ENCODE results near the gene CMTM1.

CMTM1 gene

GRCh38 chr16:66544016-66544757, 22.1 kb upstream of the CMTM1 start:
- Mint-ChIP-seq H3K9me3 (no peaks in the 10 kb centered on the region), H3K36me3 (peaks cover 8% of the 10 kb centered on the region), H3K27me3 (no peaks in the 10 kb centered on the region), H3K4me1 (peaks cover 29% of the 10 kb centered on the region), H3K4me3 (no peak overlapping the region), H3K27ac (no peak overlapping the region)
- CTCF ChIA-PET: interaction anchor here (0.6 to 1.2 kb wide), 3 partner anchors 22 to 67 kb away, joined by 3 read pairs; no protein-coding TSS in a partner anchor
- DNase-seq: no peak

- no peak for DNase-seq
- Mint-ChIP-seq H3K9me3 (no peaks in the 10 kb centered on the region), H3K36me3 (peaks cover 9% of the 10 kb centered on the region), H3K27me3 (peaks cover 2% of the 10 kb centered on the region), H3K27ac (no peak overlapping the region), H3K4me3 (no peak overlapping the region), H3K4me1 (peaks cover 42% of the 10 kb centered on the region)
- CTCF ChIA-PET: interaction anchor here (0.8 to 1.6 kb wide), 7 partner anchors 14 to 70 kb away, joined by 3 to 4 read pairs (median 3); no protein-coding TSS in a partner anchor
These were observed 18.9 kb upstream of the CMTM1 start for GRCh38 chr16:66547101-66547989.

GRCh38 chr16:66548068-66548467, 18.2 kb upstream of the CMTM1 start:
- H3K36me3 Mint-ChIP-seq: peaks cover 12% of the 10 kb centered on the region
- H3K4me1 Mint-ChIP-seq: peaks cover 45% of the 10 kb centered on the region
- CTCF ChIA-PET: interaction anchor here (0.8 to 1.6 kb wide), 9 partner anchors 14 to 71 kb away, joined by 3 to 4 read pairs (median 3); no protein-coding TSS in a partner anchor
- no peak for DNase-seq
- peaks cover 4% of the 10 kb centered on the region for H3K27me3 Mint-ChIP-seq
- no peak overlapping the region for H3K27ac Mint-ChIP-seq
- H3K4me3 Mint-ChIP-seq: no peak overlapping the region
- H3K9me3 Mint-ChIP-seq: no peaks in the 10 kb centered on the region

- CTCF ChIA-PET: interaction anchor here (1.0 to 1.6 kb wide), 4 partner anchors 26 to 71 kb away, joined by 3 to 4 read pairs (median 3); no protein-coding TSS in a partner anchor
- DNase-seq: no peak
- Mint-ChIP-seq H3K36me3 (peaks cover 20% of the 10 kb centered on the region), H3K27me3 (peaks cover 4% of the 10 kb centered on the region), H3K4me3 (peak overlapping the region; percentile 65), H3K9me3 (no peaks in the 10 kb centered on the region), H3K27ac (peak overlapping the region; percentile 75), H3K4me1 (peaks cover 52% of the 10 kb centered on the region)
These were observed 17.4 kb upstream of the CMTM1 start for GRCh38 chr16:66548868-66549267.

- Mint-ChIP-seq H3K9me3 (no peaks in the 10 kb centered on the region), H3K27ac (peak within 1 kb of the TSS; percentile 75), H3K4me1 (peaks cover 59% of the 10 kb centered on the region), H3K27me3 (peaks cover 4% of the 10 kb centered on the region), H3K36me3 (peaks cover 27% of the 10 kb centered on the region), H3K4me3 (peak within 1 kb of the TSS; percentile 78)
- CTCF ChIA-PET: interaction anchor here (1.0 to 4.4 kb wide), 6 partner anchors 27 to 54 kb away, joined by 3 to 39 read pairs (median 3); no protein-coding TSS in a partner anchor
- DNase-seq: peak; percentile 69
These were observed 16.7 kb upstream of the CMTM1 start, which contains the start of gene TK2 for GRCh38 chr16:66549284-66550131. Gene TK2 (minus strand): TSS chr16:66550122. CDS start chr16:66550061, 61 bp downstream.

- Mint-ChIP-seq H3K9me3 (no peaks in the 10 kb centered on the region), H3K4me3 (peak overlapping the region; percentile 89), H3K4me1 (peaks cover 77% of the 10 kb centered on the region), H3K36me3 (peaks cover 41% of the 10 kb centered on the region), H3K27ac (peak overlapping the region; percentile 92), H3K27me3 (peaks cover 4% of the 10 kb centered on the region)
- peak; percentile 72 for DNase-seq
- CTCF ChIA-PET: interaction anchor here (0.6 to 4.6 kb wide), 15 partner anchors 10 to 175 kb away, joined by 3 to 39 read pairs (median 8); no protein-coding TSS in a partner anchor
These were observed 14.9 kb upstream of the CMTM1 start for GRCh38 chr16:66551348-66551759.

GRCh38 chr16:66551788-66552285, 14.4 kb upstream of the CMTM1 start:
- DNase-seq: no peak
- Mint-ChIP-seq H3K27ac (peak overlapping the region; percentile 92), H3K9me3 (no peaks in the 10 kb centered on the region), H3K4me1 (peaks cover 81% of the 10 kb centered on the region), H3K4me3 (peak overlapping the region; percentile 89), H3K36me3 (peaks cover 41% of the 10 kb centered on the region), H3K27me3 (peaks cover 4% of the 10 kb centered on the region)
- CTCF ChIA-PET: interaction anchor here (0.6 to 4.6 kb wide), 17 partner anchors 10 to 175 kb away, joined by 3 to 39 read pairs (median 4); no protein-coding TSS in a partner anchor

GRCh38 chr16:66552286-66553177, 13.7 kb upstream of the CMTM1 start, which contains the start of gene CKLF:
Gene CKLF (plus strand): TSS chr16:66552576. CDS start chr16:66552716, 140 bp downstream.
- H3K9me3 Mint-ChIP-seq: no peaks in the 10 kb centered on the region
- peaks cover 79% of the 10 kb centered on the region for H3K4me1 Mint-ChIP-seq
- peak; percentile 92 for DNase-seq
- H3K4me3 Mint-ChIP-seq: peak within 1 kb of the TSS; percentile 89
- H3K27ac Mint-ChIP-seq: peak within 1 kb of the TSS; percentile 92
- H3K27me3 Mint-ChIP-seq: peaks cover 4% of the 10 kb centered on the region
- CTCF ChIA-PET: interaction anchor here (0.6 to 4.6 kb wide), 15 partner anchors 10 to 146 kb away, joined by 3 to 39 read pairs (median 8); no protein-coding TSS in a partner anchor
- peaks cover 39% of the 10 kb centered on the region for H3K36me3 Mint-ChIP-seq

- no peaks in the 10 kb centered on the region for H3K9me3 Mint-ChIP-seq
- peak; percentile 29 for DNase-seq
- CTCF ChIA-PET: interaction anchor here (1.8 to 4.6 kb wide), 5 partner anchors 31 to 146 kb away, joined by 4 to 39 read pairs (median 16); no protein-coding TSS in a partner anchor
- peaks cover 78% of the 10 kb centered on the region for H3K4me1 Mint-ChIP-seq
- H3K36me3 Mint-ChIP-seq: peaks cover 41% of the 10 kb centered on the region
- peak overlapping the region; percentile 92 for H3K27ac Mint-ChIP-seq
- peak overlapping the region; percentile 89 for H3K4me3 Mint-ChIP-seq
- peaks cover 4% of the 10 kb centered on the region for H3K27me3 Mint-ChIP-seq
These were observed 13.0 kb upstream of the CMTM1 start for GRCh38 chr16:66553223-66553622.

GRCh38 chr16:66554021-66554420, 12.2 kb upstream of the CMTM1 start:
- Mint-ChIP-seq H3K4me1 (peaks cover 75% of the 10 kb centered on the region), H3K36me3 (peaks cover 49% of the 10 kb centered on the region), H3K4me3 (peak overlapping the region; percentile 89), H3K9me3 (no peaks in the 10 kb centered on the region), H3K27ac (no peak overlapping the region), H3K27me3 (peaks cover 4% of the 10 kb centered on the region)
- no peak for DNase-seq
- CTCF ChIA-PET: interaction anchor here (0.8 to 4.6 kb wide), 5 partner anchors 10 to 46 kb away, joined by 4 to 39 read pairs (median 16); no protein-coding TSS in a partner anchor

- DNase-seq: no peak
- CTCF ChIA-PET: interaction anchor here (0.8 to 4.6 kb wide), 4 partner anchors 9 to 46 kb away, joined by 4 to 31 read pairs (median 10); no protein-coding TSS in a partner anchor
- H3K4me3 Mint-ChIP-seq: peak overlapping the region; percentile 89
- peaks cover 4% of the 10 kb centered on the region for H3K27me3 Mint-ChIP-seq
- no peak overlapping the region for H3K27ac Mint-ChIP-seq
- H3K36me3 Mint-ChIP-seq: peaks cover 54% of the 10 kb centered on the region
- H3K4me1 Mint-ChIP-seq: peaks cover 76% of the 10 kb centered on the region
- no peaks in the 10 kb centered on the region for H3K9me3 Mint-ChIP-seq
These were observed 11.7 kb upstream of the CMTM1 start for GRCh38 chr16:66554495-66554894.

GRCh38 chr16:66560107-66560506, 6.1 kb upstream of the CMTM1 start:
- H3K36me3 Mint-ChIP-seq: peaks cover 62% of the 10 kb centered on the region

More at GRCh38 chr16:66560107-66560506, 6.1 kb upstream of the CMTM1 start:
- no peak overlapping the region for H3K4me3 Mint-ChIP-seq
- H3K27ac Mint-ChIP-seq: peak overlapping the region; percentile 38
- H3K9me3 Mint-ChIP-seq: no peaks in the 10 kb centered on the region
- H3K4me1 Mint-ChIP-seq: peaks cover 74% of the 10 kb centered on the region
- no peaks in the 10 kb centered on the region for H3K27me3 Mint-ChIP-seq
- no peak for DNase-seq
- CTCF ChIA-PET: interaction anchor here (1.0 kb wide), 1 partner anchor 29 kb away, joined by 4 read pairs; no protein-coding TSS in a partner anchor

Data from activated naive CD4-positive, alpha-beta T cell treated with anti-CD3 and anti-CD28 coated beads, Interleukin-2, amount 10 ng/mL, durations not matched to agents 7 days and 5 days (primary cell).